GM12878 (cell line): ENCODE measurements around the gene CENPH. TPM values are rescaled to one million over a fixed set of nuclear protein-coding genes. Genes with fewer than 3 reads are reported as not detected.

ENCODE experiments used
- ATAC-seq: fragments of 200-7000 bp; cut with Tn5 transposase; 3 replicates; pipeline ENCODE4 v1.9.1; 2020; ENCODE audit warnings: mild to moderate bottlenecking, moderate library complexity
- BruUV-seq: library from RNA; stranded (reverse); fragments of 400-500 nt; replicated peaks from 2 replicates; lab custom pipeline; 2021; lab: Mats Ljungman, UMichigan
- CTCF ChIA-PET: fragments of 300-600 bp; sonication (Branson Sonifier 250); formaldehyde crosslinking; extraction: SDS; loops from one replicate; lab custom pipeline; 2021; ENCODE audit warnings: inconsistent platforms; lab: Yijun Ruan, JAX
- POLR2A ChIA-PET: fragments of 350-600 bp; formaldehyde crosslinking; extraction: SDS; loops from one replicate; lab custom pipeline; 2021; ENCODE audit warnings: inconsistent platforms; lab: Charles Lee
- RAD21 ChIA-PET: fragments of 300-600 bp; sonication (Branson Sonifier 250); formaldehyde crosslinking; loops from one replicate; lab custom pipeline; 2023; ENCODE audit warnings: antibody characterized with exemption; ENCODE audit not compliant: unreplicated experiment; lab: Charles Lee
- SMC1A ChIA-PET: fragments of 300-600 bp; sonication (Branson Sonifier 250); formaldehyde crosslinking; loops from one replicate; lab custom pipeline; 2023; ENCODE audit not compliant: unreplicated experiment, uncharacterized antibody; lab: Charles Lee
- DNase-seq: peaks from one replicate; pipeline ENCODE4 v3.0.0-alpha.2; 2011; ENCODE audit warnings: low read depth, low spot score
- FAIRE-seq: peaks from 3 replicates; lab custom pipeline; 2011; peaks lifted over from hg19 to GRCh38; lab: Jason Lieb, UNC
- H2AFZ ChIP-seq: 2 replicates; pipeline ENCODE4 v1.6.0; 2011; ENCODE audit warnings: low read depth, low read length, control low read depth; ENCODE audit not compliant: control insufficient read depth
- H3K27ac ChIP-seq: 2 replicates; pipeline ENCODE4 v1.5.1; 2011; ENCODE audit warnings: control low read depth; ENCODE audit not compliant: control insufficient read depth, insufficient read depth
- H3K27me3 ChIP-seq, 2 experiments: replicated peaks in 1 of 2; 2 replicates each; pipeline versions ENCODE4 v1.6.0 to v1.6.1; 2011; ENCODE audit warnings: low read length in 1 of 2; ENCODE audit not compliant: control insufficient read depth in 2 of 2, insufficient read depth in 2 of 2
- H3K36me3 ChIP-seq, 2 experiments: 2 replicates each; pipeline ENCODE4 v1.5.1; 2011; ENCODE audit warnings: low read length in 1 of 2; ENCODE audit not compliant: control insufficient read depth in 2 of 2, insufficient read depth in 2 of 2
- H3K4me1 ChIP-seq: 2 replicates; pipeline ENCODE4 v1.6.1; 2011; ENCODE audit warnings: mild to moderate bottlenecking, low read length, moderate library complexity, mixed read lengths; ENCODE audit not compliant: control insufficient read depth, insufficient read depth
- H3K4me2 ChIP-seq: 2 replicates; pipeline ENCODE4 v1.6.0; 2011; ENCODE audit warnings: control low read depth; ENCODE audit not compliant: control insufficient read depth, insufficient read depth
- H3K4me3 ChIP-seq: fragments of 200-600 bp; sonication (generic); 2 replicates; pipeline ENCODE4 v1.5.1; 2016
- H3K79me2 ChIP-seq: 2 replicates; pipeline ENCODE4 v1.6.0; 2011; ENCODE audit warnings: low read length; ENCODE audit not compliant: control insufficient read depth, insufficient read depth
- H3K9ac ChIP-seq: 2 replicates; pipeline ENCODE4 v1.8.0; 2011; ENCODE audit warnings: low read length, control low read depth, mixed read lengths; ENCODE audit not compliant: control insufficient read depth, insufficient read depth
- H3K9me3 ChIP-seq: replicated peaks from 3 replicates; pipeline ENCODE4 v1.5.1; 2011; ENCODE audit warnings: mild to moderate bottlenecking, low read length; ENCODE audit not compliant: control insufficient read depth, insufficient read depth
- H4K20me1 ChIP-seq: 2 replicates; pipeline ENCODE4 v1.6.0; 2011; ENCODE audit not compliant: control insufficient read depth, insufficient read depth
- ASH2L ChIP-seq: fragments of 300-600, 200-600 bp; sonication (generic); IDR thresholded peaks from 2 replicates; pipeline ENCODE4 v1.6.1; 2017; ENCODE audit warnings: low read depth, mild to moderate bottlenecking, borderline replicate concordance
- ESRRA ChIP-seq: IDR thresholded peaks from 2 replicates; pipeline ENCODE4 v1.6.1; 2012; ENCODE audit warnings: mild to moderate bottlenecking, low read length, improper control_type of control experiment
- MEF2B ChIP-seq: fragments of 450-650 bp; IDR thresholded peaks from 2 replicates; pipeline ENCODE4 v1.6.1; 2018; ENCODE audit warnings: mild to moderate bottlenecking, moderate library complexity; ENCODE audit not compliant: partially characterized antibody, poor library complexity, severe bottlenecking
- NFYB ChIP-seq: IDR thresholded peaks from 2 replicates; pipeline ENCODE4 v1.6.1; 2011; ENCODE audit warnings: low read depth, mild to moderate bottlenecking, low read length, improper control_type of control experiment, moderate library complexity; ENCODE audit not compliant: insufficient read depth
- TAF1 ChIP-seq: IDR thresholded peaks from 2 replicates; pipeline ENCODE4 v1.6.1; 2011; ENCODE audit warnings: mild to moderate bottlenecking, low read depth, low read length, borderline replicate concordance
- TARDBP ChIP-seq: IDR thresholded peaks from 2 replicates; pipeline ENCODE4 v1.6.1; 2016; ENCODE audit warnings: borderline replicate concordance
- WGBS: methylation state at CpG from one replicate; pipeline ENCODE4 v1.1.6; 2016; ENCODE audit warnings: low lambda C conversion rate; ENCODE audit not compliant: insufficient replicate concordance, insufficient coverage; ENCODE audit errors: missing lambda C conversion rate; 5-methylcytosine and 5-hydroxymethylcytosine counted together
- in situ Hi-C: fragments of 300-500 bp; cut with MboI; formaldehyde crosslinking; loops from 9 replicates; pipeline ENCODE4 v1.14.3; 2018; ENCODE audit warnings: mixed read lengths
- intact Hi-C: fragments of 100-400 bp; cut with micrococcal nuclease; formaldehyde crosslinking; loops from one replicate; pipeline ENCODE4 v1.14.2; 2022; ENCODE audit not compliant: unreplicated experiment
- polyA plus RNA-seq, 11 experiments: library from polyadenylated mRNA; depleted of rRNA in 4 of 11; unstranded in 6 of 11; stranded (reverse) in 5 of 11; fragments of >200 nt; fragmentation: Nextera tagmentation in 4 of 11; fragmentation: Illumina TruSeq in 1 of 11; extraction: Ambion mirVana in 4 of 11; extraction: Trizol in 1 of 11; gene quantifications; 1 replicate in 1 of 11; 2 replicates in 10 of 11; pipeline versions ENCODE4 v1.2.1 to v1.2.3, GENCODE V29; 2011 to 2016; ENCODE audit warnings: inconsistent platforms in 2 of 11, missing spikeins in 2 of 11, low read depth in 1 of 11
- total RNA-seq, 4 experiments: library from RNA; depleted of rRNA in 3 of 4; stranded (reverse); fragments of >200 nt in 3 of 4; fragmentation: Illumina TruSeq in 1 of 4; extraction: Trizol in 1 of 4; gene quantifications; 2 replicates each; pipeline versions ENCODE4 v1.2.1 to v1.2.3, GENCODE V29; 2013 to 2021
- TF ChIP-seq, protein P1 (sequence below): fragments of 450-650 bp; formaldehyde crosslinking; IDR thresholded peaks from 2 replicates; pipeline ENCODE4 v1.5.0; 2022; ENCODE audit warnings: mild to moderate bottlenecking, missing genetic modification characterization

The CENPH gene
- total and polyA plus RNA-seq, 10 of the 15 experiments (the other 5 are each of a cell fraction or from before 2014, with no cell fraction given), result 7.3 to 65.6 (median 45.9) TPM

GRCh38 chr5:69167493-69167855, 21.9 kb upstream of the CENPH start (continued):
- TF ChIP-seq, protein P1, sequence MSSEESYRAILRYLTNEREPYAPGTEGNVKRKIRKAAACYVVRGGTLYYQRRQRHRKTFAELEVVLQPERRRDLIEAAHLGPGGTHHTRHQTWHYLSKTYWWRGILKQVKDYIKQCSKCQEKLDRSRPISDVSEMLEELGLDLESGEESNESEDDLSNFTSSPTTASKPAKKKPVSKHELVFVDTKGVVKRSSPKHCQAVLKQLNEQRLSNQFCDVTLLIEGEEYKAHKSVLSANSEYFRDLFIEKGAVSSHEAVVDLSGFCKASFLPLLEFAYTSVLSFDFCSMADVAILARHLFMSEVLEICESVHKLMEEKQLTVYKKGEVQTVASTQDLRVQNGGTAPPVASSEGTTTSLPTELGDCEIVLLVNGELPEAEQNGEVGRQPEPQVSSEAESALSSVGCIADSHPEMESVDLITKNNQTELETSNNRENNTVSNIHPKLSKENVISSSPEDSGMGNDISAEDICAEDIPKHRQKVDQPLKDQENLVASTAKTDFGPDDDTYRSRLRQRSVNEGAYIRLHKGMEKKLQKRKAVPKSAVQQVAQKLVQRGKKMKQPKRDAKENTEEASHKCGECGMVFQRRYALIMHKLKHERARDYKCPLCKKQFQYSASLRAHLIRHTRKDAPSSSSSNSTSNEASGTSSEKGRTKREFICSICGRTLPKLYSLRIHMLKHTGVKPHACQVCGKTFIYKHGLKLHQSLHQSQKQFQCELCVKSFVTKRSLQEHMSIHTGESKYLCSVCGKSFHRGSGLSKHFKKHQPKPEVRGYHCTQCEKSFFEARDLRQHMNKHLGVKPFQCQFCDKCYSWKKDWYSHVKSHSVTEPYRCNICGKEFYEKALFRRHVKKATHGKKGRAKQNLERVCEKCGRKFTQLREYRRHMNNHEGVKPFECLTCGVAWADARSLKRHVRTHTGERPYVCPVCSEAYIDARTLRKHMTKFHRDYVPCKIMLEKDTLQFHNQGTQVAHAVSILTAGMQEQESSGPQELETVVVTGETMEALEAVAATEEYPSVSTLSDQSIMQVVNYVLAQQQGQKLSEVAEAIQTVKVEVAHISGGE (CRISPR knock-in tag), result no peak
- TF ChIP-seq TAF1 (no peak), NFYB (no peak; the same call in 1 of the 2 replicates), MEF2B (no peak), ASH2L (no peak)

- in situ Hi-C loops (no loop called here), intact Hi-C loops (loop anchor here (2.0 to 10.0 kb wide), 3 partner anchors 21 to 197 kb away; partner anchors contain the start of genes AK6, CENPH, RAD17 and SLC30A5)
- H3K4me2 ChIP-seq, result peak overlapping the region; percentile 88
- ATAC-seq (no peak), DNase-seq (no peak), FAIRE-seq (no peak)
- ChIA-PET RAD21 (interaction anchor here (1.1 to 1.7 kb wide), 2 partner anchors 74 to 167 kb away, joined by 3 to 5 read pairs; partner anchors contain the start of gene SLC30A5), POLR2A (interaction anchor here (1.1 to 1.7 kb wide), 3 partner anchors 22 to 75 kb away, joined by 3 to 6 read pairs (median 3); partner anchors contain the start of gene CENPH), CTCF (interaction anchor here (1.1 to 2.0 kb wide), 3 partner anchors 14 to 74 kb away, joined by 3 to 8 read pairs (median 4); partner anchors contain the start of genes CENPH and SLC30A5), SMC1A (interaction anchor here (0.7 to 1.6 kb wide), 5 partner anchors 10 to 68 kb away, joined by 3 to 5 read pairs (median 3); partner anchors contain the start of gene CDK7)
- no peaks in the 10 kb centered on the region for H3K4me1 ChIP-seq
- BruUV-seq, result no TSS peak
- H3K4me3 ChIP-seq, result peak overlapping the region; percentile 86
- peaks cover 28% of the 10 kb centered on the region for H3K79me2 ChIP-seq
- no peaks in the 10 kb centered on the region for H4K20me1 ChIP-seq
- peaks cover 2 to 4% of the 10 kb centered on the region in 2 experiments; a peak in 2 of 4 replicates for H3K36me3 ChIP-seq
- H3K27me3 ChIP-seq, result no peaks in the 10 kb centered on the region
- H2AFZ ChIP-seq, result peak overlapping the region; percentile 70
- H3K9me3 ChIP-seq, result no peaks in the 10 kb centered on the region
- WGBS, result 14% methylated on average over 8 of the region's 8 CpGs
- H3K27ac ChIP-seq, result peak overlapping the region; percentile 65
- H3K9ac ChIP-seq, result peak overlapping the region; percentile 79
- TF ChIP-seq ESRRA (no peak), TARDBP (no peak)
These were observed 21.5 kb upstream of the CENPH start for GRCh38 chr5:69167929-69168328.
